Measurements from ENCODE around the gene F13B. TPM values are rescaled to one million over a fixed set of nuclear protein-coding genes. Genes with fewer than 3 reads are reported as not detected.

Gene F13B
- total RNA-seq, result not detected in 2 replicates

DNA sequence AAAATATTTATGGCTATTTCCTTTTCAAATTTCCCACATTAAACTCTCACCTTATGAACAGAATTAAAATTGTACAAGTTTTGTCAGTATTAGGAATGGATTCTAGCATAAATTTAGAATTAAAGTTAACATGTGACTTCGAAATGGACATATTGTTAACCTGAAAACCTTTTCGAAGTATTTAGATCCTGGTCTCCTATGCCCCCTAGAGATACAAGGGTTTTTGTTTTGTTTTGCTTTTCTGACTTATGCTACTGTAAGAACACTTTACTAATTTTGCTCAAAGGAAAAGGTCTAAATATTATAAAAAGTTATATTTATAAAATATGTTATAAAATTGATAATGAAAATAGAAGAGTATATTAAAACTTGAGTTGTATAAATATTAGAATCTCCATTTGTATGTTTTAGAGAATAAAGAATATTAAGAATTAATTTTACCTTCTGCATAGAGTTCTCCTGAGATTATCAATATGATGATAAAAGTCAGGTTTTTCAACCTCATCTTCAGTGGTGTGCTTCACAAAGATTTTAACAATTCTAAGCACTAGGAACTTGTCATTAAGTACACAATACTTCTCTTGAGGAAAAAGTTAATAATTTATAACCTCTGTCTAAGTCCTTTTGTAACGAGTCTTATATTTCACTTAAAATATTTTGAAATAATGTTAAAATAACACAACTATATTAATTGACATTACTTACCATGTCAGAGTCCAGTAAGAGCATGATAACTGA is at the start of gene F13B:
TSS of gene F13B (minus strand) at position 542 of the 738 bp plus-strand sequence. CDS start at position 505, 37 bp downstream.

Other genes starting within 250 kb of the F13B start
- 0.29 TPM in 1 of 2 replicates, not detected in the other for gene CFHR1, start 247.5 kb downstream of the F13B start, total RNA-seq
- gene CFHR4, start 179.2 kb downstream of the F13B start, total RNA-seq, result not detected in 2 replicates
- not detected in 2 replicates for gene CFHR2, start 123.5 kb downstream of the F13B start, total RNA-seq
- not detected in 2 replicates for gene CFHR5, start 89.7 kb downstream of the F13B start, total RNA-seq
- 30.3 and 46.1 TPM in 2 replicates for gene ASPM, start 79.4 kb upstream of the F13B start, total RNA-seq
- gene ZBTB41, start 134.0 kb upstream of the F13B start, total RNA-seq, result 8.1 and 13.6 TPM in 2 replicates
- gene CRB1, start 201.0 kb upstream of the F13B start, total RNA-seq, result not detected in 2 replicates